Natural killer cell (primary cell): Measurements from ENCODE around the gene PPP1R3G. TPM values are rescaled to one million over a fixed set of nuclear protein-coding genes. Genes with fewer than 3 reads are reported as not detected.
A peak's percentile ranks its signal among the peaks of the same experiment; 100 is the strongest.

Experiments
- ATAC-seq, 3 donors: fragments of 150-1000 bp in 2 of 3; fragments of 200-7000 bp in 1 of 3; cut with Tn5 transposase; 1 replicate in 1 of 3; 2 replicates in 2 of 3; pipeline ENCODE4 v1.10.0; 2021; ENCODE audit warnings: mild to moderate bottlenecking in 2 of 3, moderate library complexity in 2 of 3
- DNase-seq, 2 donors: peaks; one replicate each; pipeline versions ENCODE4 v3.0.0 to v3.0.0-alpha.2; 2013 to 2021; ENCODE audit warnings: mixed read lengths in 1 of 2
- H3K27ac ChIP-seq: one replicate; pipeline ENCODE4 v1.5.1; 2013; ENCODE audit warnings: mild to moderate bottlenecking, low read length
- H3K27me3 ChIP-seq: one replicate; pipeline ENCODE4 v1.6.1; 2013; ENCODE audit warnings: low read length; ENCODE audit not compliant: control insufficient read depth, insufficient read depth
- H3K36me3 ChIP-seq: one replicate; pipeline ENCODE4 v1.6.1; 2013; ENCODE audit warnings: low read length; ENCODE audit not compliant: control insufficient read depth, insufficient read depth
- H3K4me1 ChIP-seq: one replicate; pipeline ENCODE4 v1.6.1; 2013; ENCODE audit warnings: low read length; ENCODE audit not compliant: control insufficient read depth, insufficient read depth
- H3K4me3 ChIP-seq: one replicate; pipeline ENCODE4 v1.5.1; 2013; ENCODE audit warnings: low read length
- H3K9me3 ChIP-seq: one replicate; pipeline ENCODE4 v1.6.1; 2013; ENCODE audit warnings: low read length; ENCODE audit not compliant: control insufficient read depth, insufficient read depth
- H3K27ac Mint-ChIP-seq, 2 donors: one replicate each; pipeline ENCODE4 v1.8.0; 2022; ENCODE audit warnings: mild to moderate bottlenecking in 2 of 2, mixed read lengths in 2 of 2, moderate library complexity in 1 of 2
- H3K27me3 Mint-ChIP-seq, 2 donors: one replicate each; pipeline ENCODE4 v1.8.0; 2022; ENCODE audit warnings: low read depth in 2 of 2, mixed read lengths in 2 of 2
- H3K36me3 Mint-ChIP-seq: one replicate; pipeline ENCODE4 v1.8.0; 2022; ENCODE audit warnings: mixed read lengths
- H3K4me1 Mint-ChIP-seq, 2 donors: one replicate each; pipeline ENCODE4 v1.8.0; 2022; ENCODE audit warnings: mixed read lengths in 2 of 2
- H3K4me3 Mint-ChIP-seq: one replicate; pipeline ENCODE4 v1.8.0; 2022; ENCODE audit warnings: mild to moderate bottlenecking, moderate library complexity, mixed read lengths
- H3K9me3 Mint-ChIP-seq, 2 donors: one replicate each; pipeline ENCODE4 v1.8.0; 2022; ENCODE audit warnings: mixed read lengths in 2 of 2
- CTCF ChIP-seq: fragments of 200-600 bp; IDR thresholded peaks from one replicate; pipeline ENCODE4 v1.8.0; 2022; ENCODE audit warnings: antibody characterized with exemption
- WGBS: methylation state at CpG from one replicate; pipeline ENCODE4 v1.1.7; 2013; ENCODE audit warnings: missing lambda C conversion rate; ENCODE audit not compliant: insufficient coverage; 5-methylcytosine and 5-hydroxymethylcytosine counted together
- intact Hi-C: fragments of 100-400 bp; cut with micrococcal nuclease; formaldehyde crosslinking; loops from one replicate; pipeline ENCODE4 v1.14.2; 2022
- total RNA-seq, 4 donors: library from RNA; stranded (reverse); fragments of 120-200 nt in 1 of 4; gene quantifications; one replicate each; pipeline versions ENCODE4 v1.2.3 to v1.2.4, GENCODE V29; 2013 to 2022

Gene PPP1R3G
- total RNA-seq, 3 donors from 2014 or later (not counting 1 experiment from before 2014, with no cell fraction given): 0.07 TPM; not detected in 2

GRCh38 chr6:5110246-5110645 lies 25.1 kb downstream of the PPP1R3G start:
- ATAC-seq (no peak), DNase-seq (no peak)
- no peaks in the 10 kb centered on the region for H3K27me3 Mint-ChIP-seq
- no peak overlapping the region for H3K4me3 Mint-ChIP-seq
- H3K4me1 ChIP-seq: no peaks in the 10 kb centered on the region
- no peaks in the 10 kb centered on the region for H3K36me3 ChIP-seq
- WGBS: 91% methylated on average over 16 of the region's 16 CpGs
- no peak overlapping the region for H3K27ac Mint-ChIP-seq
- no peaks in the 10 kb centered on the region for H3K9me3 ChIP-seq
- no peaks in the 10 kb centered on the region for H3K4me1 Mint-ChIP-seq
- no peak overlapping the region for H3K27ac ChIP-seq
- H3K36me3 Mint-ChIP-seq: no peaks in the 10 kb centered on the region
- intact Hi-C loops: no loop called here
- TF ChIP-seq CTCF: no peak
- H3K27me3 ChIP-seq: no peaks in the 10 kb centered on the region
- no peak overlapping the region for H3K4me3 ChIP-seq
- H3K9me3 Mint-ChIP-seq: no peaks in the 10 kb centered on the region

- Mint-ChIP-seq H3K36me3 (no peaks in the 10 kb centered on the region), H3K27me3 (no peaks in the 10 kb centered on the region), H3K9me3 (no peaks in the 10 kb centered on the region), H3K4me3 (no peak overlapping the region), H3K4me1 (no peaks in the 10 kb centered on the region), H3K27ac (no peak overlapping the region)
- TF ChIP-seq CTCF: no peak
- Histone ChIP-seq H3K27me3 (no peaks in the 10 kb centered on the region), H3K4me1 (no peaks in the 10 kb centered on the region), H3K27ac (no peak overlapping the region), H3K4me3 (no peak overlapping the region), H3K9me3 (no peaks in the 10 kb centered on the region), H3K36me3 (no peaks in the 10 kb centered on the region)
- DNase-seq (no peak), ATAC-seq (no peak)
- 97% methylated on average over 7 of the region's 7 CpGs for WGBS
- intact Hi-C loops: no loop called here
These were observed 26.5 kb downstream of the PPP1R3G start for GRCh38 chr6:5111626-5112025.

GRCh38 chr6:5112066-5112799 lies 27.1 kb downstream of the PPP1R3G start:
- Mint-ChIP-seq H3K4me1 (no peaks in the 10 kb centered on the region), H3K4me3 (no peak overlapping the region), H3K36me3 (no peaks in the 10 kb centered on the region), H3K9me3 (no peaks in the 10 kb centered on the region), H3K27ac (peak overlapping the region in 1 of 2 donors; percentile 13), H3K27me3 (no peaks in the 10 kb centered on the region)
- no peaks in the 10 kb centered on the region for H3K27me3 ChIP-seq
- no peak for TF ChIP-seq CTCF
- H3K27ac ChIP-seq: no peak overlapping the region
- intact Hi-C loops: no loop called here
- no peaks in the 10 kb centered on the region for H3K36me3 ChIP-seq
- 76% methylated on average over 17 of the region's 17 CpGs for whole genome bisulfite sequencing
- H3K9me3 ChIP-seq: no peaks in the 10 kb centered on the region
- H3K4me1 ChIP-seq: no peaks in the 10 kb centered on the region
- DNase-seq (no peak), ATAC-seq (no peak)
- no peak overlapping the region for H3K4me3 ChIP-seq

GRCh38 chr6:5113096-5113495 lies 28.0 kb downstream of the PPP1R3G start:
- 98% methylated on average over 13 of the region's 13 CpGs for WGBS
- Histone ChIP-seq H3K27me3 (no peaks in the 10 kb centered on the region), H3K36me3 (no peaks in the 10 kb centered on the region), H3K4me1 (no peaks in the 10 kb centered on the region), H3K27ac (no peak overlapping the region), H3K9me3 (no peaks in the 10 kb centered on the region), H3K4me3 (no peak overlapping the region)
- DNase-seq: no peak
- Mint-ChIP-seq H3K36me3 (no peaks in the 10 kb centered on the region), H3K27ac (no peak overlapping the region), H3K9me3 (no peaks in the 10 kb centered on the region), H3K4me1 (no peaks in the 10 kb centered on the region), H3K4me3 (no peak overlapping the region), H3K27me3 (no peaks in the 10 kb centered on the region)
- ATAC-seq: no peak
- intact Hi-C loops: no loop called here
- no peak for TF ChIP-seq CTCF
